Measurements from ENCODE around the gene LIME1.

The LIME1 gene

DNA sequence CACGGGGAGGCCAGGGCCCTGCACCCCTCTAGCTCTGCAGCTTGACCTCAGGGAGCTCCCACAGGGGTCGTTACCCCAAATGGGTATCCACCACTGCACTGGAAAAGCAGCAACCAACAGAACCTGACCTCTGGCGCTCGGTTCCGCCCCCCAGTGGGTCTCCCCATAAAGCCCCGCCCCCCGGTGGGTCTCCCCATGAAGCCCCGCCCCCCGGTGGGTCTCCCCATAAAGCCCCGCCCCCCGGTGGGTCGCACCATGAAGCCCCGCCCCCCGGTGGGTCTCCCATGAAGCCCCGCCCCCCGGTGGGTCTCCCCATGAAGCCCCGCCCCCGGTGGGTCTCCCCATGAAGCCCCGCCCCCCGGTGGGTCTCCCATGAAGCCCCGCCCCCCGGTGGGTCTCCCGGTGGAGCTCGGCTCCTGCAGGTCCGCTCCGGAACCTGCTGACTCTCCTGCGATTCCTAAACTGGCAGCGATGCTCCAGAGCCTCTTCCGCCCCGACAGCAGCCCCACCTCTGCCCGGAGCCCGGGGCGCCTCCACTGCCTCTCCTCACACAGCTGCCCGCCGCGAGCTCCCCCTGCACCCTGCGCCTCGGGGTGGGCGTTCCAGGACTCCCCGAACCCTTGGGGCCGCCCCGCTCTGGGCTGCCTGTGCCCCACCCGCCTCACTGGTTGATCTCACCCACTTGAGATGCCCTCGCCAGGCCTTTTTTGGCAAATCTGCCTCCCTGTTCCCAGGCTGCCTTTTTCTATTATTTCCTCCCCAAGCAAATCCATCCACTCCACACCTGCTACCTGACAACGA is 15.2 kb downstream of the LIME1 start:
- no peak for DNase-seq

DNA sequence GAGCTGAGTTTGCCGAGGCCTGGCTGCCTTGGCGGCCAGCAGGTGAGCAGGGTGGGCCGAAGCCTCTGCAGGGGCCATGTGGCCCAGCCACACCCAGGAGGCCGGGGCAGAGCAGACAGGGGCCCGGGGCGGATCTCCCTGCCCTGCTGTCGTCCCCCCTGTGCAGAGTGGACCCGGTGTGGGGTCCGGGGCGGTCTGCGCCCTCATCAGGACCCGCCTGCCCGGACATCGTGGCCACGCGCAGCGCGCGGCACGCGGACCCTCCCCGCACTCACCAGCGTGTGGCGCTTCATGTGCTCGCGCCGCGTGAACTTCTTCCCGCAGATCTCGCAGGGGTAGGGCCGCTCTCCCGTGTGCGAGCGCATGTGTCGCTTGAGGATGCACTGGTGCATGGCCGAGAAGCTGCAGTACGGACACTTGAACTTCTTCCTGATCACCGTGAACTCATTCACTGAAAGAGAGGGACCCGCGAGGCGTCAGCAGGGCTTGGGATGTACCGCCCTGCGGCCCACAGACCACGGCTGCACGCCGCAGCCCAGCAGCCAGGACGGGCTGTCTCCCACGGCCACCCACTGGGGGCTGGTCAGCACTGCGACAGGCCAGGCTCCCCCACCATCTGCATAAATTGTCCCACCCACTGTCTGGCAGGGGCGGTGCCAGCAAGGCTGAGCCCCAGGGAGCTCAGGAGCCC is 16.1 kb downstream of the LIME1 start:
- no peak for DNase-seq

GRCh38 chr20:63753381-63753780 is 16.9 kb downstream of the LIME1 start:
- DNase-seq, result no peak

DNA sequence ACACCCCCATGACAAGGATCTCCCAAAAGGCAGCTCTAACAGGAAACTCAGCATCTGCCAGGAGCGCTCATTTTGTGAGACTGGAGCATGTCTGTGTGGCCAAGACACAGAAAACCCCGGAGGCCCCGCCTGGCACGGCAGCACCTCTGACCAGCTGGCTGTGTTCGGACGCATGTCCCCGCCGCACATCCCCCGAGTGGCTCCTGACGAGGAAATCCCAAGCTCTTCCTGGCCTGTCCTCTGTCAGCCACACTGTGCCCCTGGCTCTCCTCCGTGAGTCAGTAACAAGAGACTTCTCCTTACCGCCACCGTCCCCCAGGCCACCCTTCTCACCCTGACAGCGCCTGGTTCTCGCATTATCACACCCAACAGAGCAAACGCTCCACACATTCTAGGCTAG is 17.5 kb downstream of the LIME1 start:
- no peak for DNase-seq

DNA sequence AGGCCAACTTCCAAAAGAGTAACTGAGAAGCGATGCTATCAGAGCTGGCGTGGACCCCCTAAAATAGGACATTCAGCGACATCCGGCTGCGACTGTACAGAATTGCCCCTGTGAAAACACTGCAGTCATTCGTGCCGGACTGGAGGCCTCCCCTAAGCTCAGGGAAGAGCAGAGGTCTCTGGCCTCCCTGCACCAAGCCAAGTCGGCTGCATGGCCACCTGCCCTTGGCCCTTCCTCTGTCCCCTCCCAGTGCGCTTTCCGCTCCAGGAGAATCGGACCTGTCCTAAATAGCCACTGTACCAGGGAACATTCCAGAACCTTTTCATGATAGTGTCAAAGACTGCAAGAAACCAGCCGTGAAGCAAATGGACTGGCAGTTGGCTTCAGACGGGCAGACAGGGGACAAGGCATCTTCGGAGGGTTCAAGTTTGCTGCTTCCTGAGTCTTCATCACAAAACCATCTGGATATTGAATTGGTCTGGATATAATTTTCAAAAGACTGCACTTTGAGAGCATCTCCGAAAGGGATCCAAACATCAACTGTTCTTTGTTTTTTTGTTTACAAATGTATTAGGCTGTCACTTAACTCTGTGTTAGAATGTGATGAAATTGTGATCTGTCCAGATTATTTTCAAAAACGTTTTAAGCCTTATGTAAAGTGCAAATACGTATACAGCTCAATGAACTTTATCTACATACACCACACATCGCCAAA is 19.6 kb downstream of the LIME1 start:
- DNase-seq, result no peak

DNA sequence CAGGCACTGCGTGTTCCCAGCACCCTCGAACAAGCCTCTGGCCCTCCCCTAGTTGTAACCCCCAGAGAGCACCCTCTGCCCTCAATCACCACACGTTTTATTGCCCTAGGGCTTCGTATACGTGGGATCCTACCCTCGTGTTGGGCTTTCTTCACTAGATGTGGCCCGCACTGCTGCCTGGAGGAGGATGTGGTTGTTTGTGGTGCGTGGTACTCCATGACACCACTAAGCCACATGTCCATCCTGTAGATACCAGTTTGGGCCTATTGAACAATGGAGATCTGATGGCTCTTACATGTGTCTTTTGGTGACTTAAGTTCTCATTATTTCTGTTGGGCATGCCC is 20.2 kb downstream of the LIME1 start:
- DNase-seq, result no peak

DNA sequence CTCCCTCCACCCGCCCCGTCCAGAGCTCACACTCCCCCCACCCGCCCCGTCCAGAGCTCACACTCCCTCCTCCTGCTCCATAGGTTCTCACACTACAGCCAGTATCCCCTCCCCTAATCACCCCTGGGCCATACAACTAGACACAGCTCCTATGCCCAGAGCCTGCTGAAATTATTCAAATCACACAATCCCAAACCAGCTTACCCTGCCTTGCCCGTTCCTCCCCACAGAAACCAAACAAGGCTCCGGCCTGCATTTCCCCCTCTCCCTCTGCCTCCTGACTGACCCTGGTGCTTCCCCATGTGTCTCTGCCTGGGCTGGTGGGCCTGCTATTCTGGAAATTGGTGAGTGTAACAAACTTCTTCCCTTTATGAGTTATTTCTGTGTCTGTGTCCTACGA is 21.7 kb downstream of the LIME1 start:
- DNase-seq, result no peak

DNA sequence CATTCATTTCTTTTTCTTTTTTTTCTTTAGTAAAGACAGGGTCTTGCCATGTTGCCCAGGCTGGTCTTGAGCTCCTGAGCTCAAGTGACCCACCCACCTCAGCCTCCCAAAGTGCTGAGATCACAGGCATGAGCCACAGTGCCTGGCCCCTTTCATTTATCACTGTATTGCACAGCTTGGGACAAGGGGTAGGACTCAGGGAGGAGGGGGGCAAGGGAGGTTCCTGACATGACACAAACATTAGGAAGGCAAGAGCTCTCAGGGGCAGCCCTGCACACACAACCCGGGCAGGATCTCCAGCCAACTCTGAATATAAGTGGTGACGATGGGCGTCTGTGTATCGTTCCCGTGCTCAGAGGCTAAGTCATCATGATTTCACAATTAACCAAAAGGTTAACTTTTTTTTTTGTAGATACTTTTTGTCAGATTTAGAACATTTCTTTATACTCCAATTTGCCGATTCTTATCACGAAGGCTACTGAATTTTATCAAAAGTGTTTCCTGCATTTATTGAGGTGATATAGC is 23.0 kb downstream of the LIME1 start:
- no peak for DNase-seq

DNA sequence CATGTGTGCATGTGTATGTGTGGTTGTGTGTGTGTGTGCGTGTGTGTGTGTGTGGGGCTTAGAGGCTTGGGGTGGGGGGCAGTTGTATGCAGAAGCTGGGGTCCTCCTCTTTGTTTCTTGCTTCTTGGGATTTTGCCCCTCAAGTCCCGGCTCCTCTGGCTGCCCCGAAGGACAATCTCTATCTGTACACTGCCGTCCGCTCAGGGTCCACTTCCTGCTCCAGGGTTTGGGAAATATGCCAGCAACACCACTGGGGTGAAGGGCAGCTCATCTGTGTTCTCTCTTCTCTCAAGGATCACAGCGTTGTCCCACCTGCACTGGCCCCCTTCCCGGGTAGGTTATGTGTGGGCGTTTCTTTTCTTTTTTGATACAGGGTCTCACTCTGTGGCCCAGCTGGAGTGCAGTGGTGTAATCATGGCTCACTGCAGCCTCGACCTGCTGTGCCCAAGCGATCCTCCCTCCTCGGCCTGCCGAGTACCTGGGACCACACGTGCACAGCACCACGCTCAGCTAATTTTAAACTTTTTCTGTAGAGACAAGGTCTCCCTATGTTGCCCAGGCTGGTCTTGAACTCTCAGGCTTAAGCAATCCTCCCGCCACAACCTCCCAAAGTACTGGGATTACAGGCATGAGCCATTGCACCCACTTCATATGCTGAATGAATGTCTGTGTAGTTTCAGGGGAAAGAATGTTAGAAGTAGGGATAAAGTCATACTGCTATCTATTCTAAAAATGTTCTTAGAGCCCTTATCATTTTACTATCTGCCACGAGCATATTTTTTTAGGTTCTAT is 28.8 kb downstream of the LIME1 start:
- no peak for DNase-seq

GRCh38 chr20:63765902-63766301 is 29.4 kb downstream of the LIME1 start:
- no peak for DNase-seq

DNA sequence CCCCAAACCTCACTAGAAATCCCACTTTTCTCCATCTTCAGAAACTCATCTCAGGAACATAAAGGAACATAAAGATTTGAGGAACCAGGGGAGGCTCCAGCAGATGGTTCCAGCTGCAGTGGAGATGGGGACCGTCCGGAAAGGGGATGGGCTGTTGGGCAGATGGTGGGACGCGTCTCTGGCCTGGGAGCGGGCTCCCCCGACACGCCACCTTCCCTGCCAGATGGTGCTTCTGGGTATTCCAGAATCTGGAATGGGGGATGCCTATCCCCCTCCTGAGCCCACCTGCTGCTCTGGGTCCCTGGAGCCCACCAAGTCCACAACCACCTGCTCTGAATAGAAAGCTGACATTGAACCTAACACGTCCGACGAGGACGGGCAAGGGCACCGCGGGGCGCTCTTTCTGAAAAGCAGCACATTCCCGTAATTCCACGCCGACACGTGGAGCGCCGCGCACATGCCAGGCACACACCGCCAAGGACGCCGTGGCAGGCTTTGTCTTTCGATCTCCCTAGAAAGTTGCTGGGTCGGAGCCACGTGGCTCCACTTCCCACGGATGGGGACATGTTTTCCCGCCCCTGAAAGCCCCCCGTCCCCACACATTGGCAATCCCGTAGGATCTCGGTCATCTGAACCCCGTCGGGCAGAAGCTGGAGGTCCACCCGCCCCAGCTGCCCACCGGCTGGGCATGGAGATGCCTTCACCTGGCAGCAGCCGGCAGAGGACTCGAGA is 30.4 kb downstream of the LIME1 start:
- DNase-seq, result no peak

DNA sequence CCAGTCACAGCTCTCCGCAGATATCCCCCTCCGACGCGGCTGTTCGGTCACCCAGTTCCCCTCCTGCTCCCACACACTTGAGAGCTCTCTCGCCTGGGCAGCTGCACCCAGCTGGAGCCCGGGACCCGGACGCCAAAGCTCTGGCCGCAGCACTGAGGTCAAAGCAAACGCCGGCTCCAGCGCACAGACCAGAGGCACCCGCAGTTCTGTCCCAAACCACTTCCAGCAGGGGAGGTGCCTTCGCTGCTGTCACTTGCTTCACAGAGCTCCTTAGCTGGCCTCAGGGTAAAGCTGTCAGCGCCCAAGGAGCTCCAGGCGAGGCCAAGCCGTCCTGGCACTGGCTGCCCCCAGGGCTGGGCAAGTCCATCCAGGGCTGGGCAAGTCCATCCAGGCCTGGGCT is 31.0 kb downstream of the LIME1 start:
- no peak for DNase-seq

- DNase-seq, result no peak
Observed at GRCh38 chr20:63767886-63768285, 31.4 kb downstream of the LIME1 start.

- no peak for DNase-seq
Observed at GRCh38 chr20:63768591-63769515, 32.4 kb downstream of the LIME1 start.

GRCh38 chr20:63769891-63770474 is 33.5 kb downstream of the LIME1 start:
- DNase-seq, result no peak

- no peak for DNase-seq
Observed at GRCh38 chr20:63771046-63771707, 34.7 kb downstream of the LIME1 start.

DNA sequence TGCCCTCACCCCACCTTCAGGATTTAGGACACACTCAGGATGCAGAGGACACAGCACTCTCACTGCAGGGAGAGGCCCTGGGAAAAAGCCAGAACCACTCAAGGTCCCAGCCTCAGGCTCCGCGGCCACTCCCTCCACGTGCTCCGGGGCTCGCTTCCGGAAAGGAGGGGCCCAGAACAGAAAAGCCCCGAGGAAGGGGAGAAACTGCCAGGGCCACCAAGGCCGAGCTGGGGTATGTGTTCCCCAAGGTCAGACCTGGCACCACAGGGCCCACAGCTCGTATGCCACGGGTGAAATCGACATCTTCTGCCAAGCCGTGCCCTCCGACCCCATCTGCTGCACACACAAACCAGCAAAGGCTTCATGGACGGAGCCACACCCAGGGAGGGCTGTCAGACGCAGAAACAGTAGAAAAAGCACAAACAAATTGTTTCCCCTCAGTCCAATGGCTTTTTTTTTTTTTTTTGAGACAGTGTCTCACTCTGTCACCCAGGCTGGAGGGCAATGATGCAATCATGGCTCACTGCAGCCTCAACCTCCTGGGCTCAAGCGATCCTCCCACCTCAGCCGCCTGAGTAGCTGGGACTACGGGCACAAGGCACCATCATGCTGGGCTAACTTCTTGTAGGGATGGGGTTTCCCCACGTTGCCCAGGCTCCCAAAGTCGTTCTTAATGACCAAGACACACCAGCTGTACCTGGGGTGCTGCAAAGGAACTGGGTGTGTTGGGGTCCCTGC is 36.5 kb downstream of the LIME1 start:
- no peak for DNase-seq

DNA sequence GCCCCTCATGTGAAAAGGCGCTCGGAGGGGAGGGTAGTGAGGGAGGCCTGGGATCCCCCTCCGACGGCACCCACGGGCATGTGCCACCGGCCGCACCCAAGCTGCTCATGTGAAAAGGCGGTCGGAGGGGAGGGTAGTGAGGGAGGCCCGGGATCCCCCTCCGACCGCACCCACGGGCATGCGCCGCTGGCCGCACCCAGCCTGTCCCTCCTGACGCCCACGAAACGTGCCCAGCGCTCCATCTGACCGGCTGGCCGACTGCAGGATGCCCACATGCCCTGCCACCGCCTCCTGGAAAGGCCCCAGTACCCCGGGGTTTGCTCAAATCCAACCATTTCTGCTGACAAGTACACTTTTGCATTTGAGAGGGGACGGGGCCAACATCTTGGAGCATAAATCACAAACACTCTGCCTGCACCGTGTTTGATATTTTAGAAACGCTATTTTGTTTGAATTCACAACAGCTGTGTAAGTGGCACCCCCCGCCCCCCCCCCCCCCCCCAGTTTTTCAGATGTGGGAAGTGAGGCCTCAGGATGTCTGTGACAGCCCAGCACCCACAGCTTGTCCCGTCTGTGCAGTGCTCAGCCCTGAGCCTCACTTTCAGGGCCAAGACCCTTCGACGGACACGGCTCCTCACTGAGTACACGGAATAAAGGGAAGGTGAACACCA is 37.2 kb downstream of the LIME1 start:
- no peak for DNase-seq

DNA sequence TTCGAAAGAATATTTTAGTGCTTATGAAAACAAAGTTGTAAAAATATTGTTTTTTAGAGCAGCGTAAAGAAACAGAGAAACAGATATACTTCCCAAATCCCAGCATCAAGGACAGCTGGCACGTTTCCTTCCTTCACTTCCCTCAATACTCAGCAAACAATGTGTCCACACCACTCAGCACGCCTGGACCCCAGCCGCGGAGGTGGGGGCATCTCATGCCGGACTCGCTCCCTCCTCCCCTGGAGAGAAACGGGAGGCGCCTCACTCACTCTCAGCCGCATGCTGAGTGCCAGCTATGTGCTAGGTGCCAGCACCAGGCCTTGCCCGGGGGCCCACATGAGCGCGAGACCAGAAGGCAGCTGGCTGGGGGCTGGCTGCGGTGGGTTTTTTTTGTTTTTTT is 37.8 kb downstream of the LIME1 start:
- no peak for DNase-seq
